H1 (cell line): Measurements from ENCODE around the gene ADAMTS13. TPM values are rescaled to one million over a fixed set of nuclear protein-coding genes. Genes with fewer than 3 reads are reported as not detected.

Source experiments
- polyA plus RNA-seq, 7 experiments: library from polyadenylated mRNA; depleted of rRNA in 3 of 7; stranded (reverse) in 5 of 7; unstranded in 2 of 7; fragments of >200 nt in 5 of 7; fragments of 200-250 nt in 2 of 7; gene quantifications; 1 replicate in 5 of 7; 2 replicates in 1 of 7; 4 replicates in 1 of 7; pipeline versions ENCODE4 v1.2.1 to v1.2.3, GENCODE V29; 2011 to 2013; ENCODE audit warnings: missing spikeins in 2 of 7, mixed read lengths in 2 of 7
- total RNA-seq: library from RNA; stranded (reverse); fragmentation: NEBNext Ultra II Directional; extraction: Animal tissue kit (Norgen Biotek cat#: 25700); gene quantifications from 2 replicates; pipeline ENCODE4 v1.2.1, GENCODE V29; 2021

ADAMTS13 gene
- total and polyA plus RNA-seq, 2 of the 8 experiments (the other 6 are each of a cell fraction or from before 2014, with no cell fraction given) = 4.4 to 5.8 TPM

Other genes starting within 250 kb of the ADAMTS13 start
- not detected in 2 replicates for gene OBP2B, start 213.1 kb upstream of the ADAMTS13 start, total RNA-seq
- not detected in 2 replicates for gene OBP2B, start 213.1 kb upstream of the ADAMTS13 start, polyA plus RNA-seq (2011; rRNA removed)
- not detected in 2 replicates for gene ABO, start 147.2 kb upstream of the ADAMTS13 start, total RNA-seq
- 0.03 and 0.19 TPM in 2 replicates for gene ABO, start 147.2 kb upstream of the ADAMTS13 start, polyA plus RNA-seq (2011; rRNA removed)
- gene SURF6, start 86.2 kb upstream of the ADAMTS13 start, total RNA-seq = 23.7 and 26.7 TPM in 2 replicates
- gene SURF6, start 86.2 kb upstream of the ADAMTS13 start, polyA plus RNA-seq (2011; rRNA removed) = 6.1 and 9.6 TPM in 2 replicates
- 56.4 and 61.8 TPM in 2 replicates for gene MED22, start 74.2 kb upstream of the ADAMTS13 start, total RNA-seq
- gene MED22, start 74.2 kb upstream of the ADAMTS13 start, polyA plus RNA-seq (2011; rRNA removed) = 68.4 and 105 TPM in 2 replicates
- gene RPL7A, start 74.1 kb upstream of the ADAMTS13 start, total RNA-seq = 2,578 and 2,633 TPM in 2 replicates
- gene RPL7A, start 74.1 kb upstream of the ADAMTS13 start, polyA plus RNA-seq (2011; rRNA removed) = 2,379 and 2,783 TPM in 2 replicates
- 39.6 and 43.1 TPM in 2 replicates for gene SURF1, start 65.9 kb upstream of the ADAMTS13 start, total RNA-seq
- 35.4 and 44.7 TPM in 2 replicates for gene SURF1, start 65.9 kb upstream of the ADAMTS13 start, polyA plus RNA-seq (2011; rRNA removed)
- gene SURF2, start 65.8 kb upstream of the ADAMTS13 start, total RNA-seq = 36.6 and 42.1 TPM in 2 replicates
- 37.7 and 54.4 TPM in 2 replicates for gene SURF2, start 65.8 kb upstream of the ADAMTS13 start, polyA plus RNA-seq (2011; rRNA removed)
- 167 and 182 TPM in 2 replicates for gene SURF4, start 46.3 kb upstream of the ADAMTS13 start, total RNA-seq
- gene SURF4, start 46.3 kb upstream of the ADAMTS13 start, polyA plus RNA-seq (2011; rRNA removed) = 176 and 201 TPM in 2 replicates
- not detected in 2 replicates for gene STKLD1, start 46.0 kb upstream of the ADAMTS13 start, total RNA-seq
- gene STKLD1, start 46.0 kb upstream of the ADAMTS13 start, polyA plus RNA-seq (2011; rRNA removed) = 0.26 and 0.55 TPM in 2 replicates
- gene REXO4, start 4.4 kb upstream of the ADAMTS13 start, total RNA-seq = 37.7 and 38.3 TPM in 2 replicates
- gene REXO4, start 4.4 kb upstream of the ADAMTS13 start, polyA plus RNA-seq (2011; rRNA removed) = 19.1 and 27.2 TPM in 2 replicates
- gene CACFD1, start 37.6 kb downstream of the ADAMTS13 start, total RNA-seq = 13.3 and 13.4 TPM in 2 replicates
- gene CACFD1, start 37.6 kb downstream of the ADAMTS13 start, polyA plus RNA-seq (2011; rRNA removed) = 15.5 and 23.6 TPM in 2 replicates
- gene SLC2A6, start 56.7 kb downstream of the ADAMTS13 start, total RNA-seq = 16.6 and 17.9 TPM in 2 replicates
- gene SLC2A6, start 56.7 kb downstream of the ADAMTS13 start, polyA plus RNA-seq (2011; rRNA removed) = 17.8 and 18.6 TPM in 2 replicates
- gene MYMK, start 102.6 kb downstream of the ADAMTS13 start, total RNA-seq = not detected in 2 replicates
- 0.30 TPM in 1 of 2 replicates, not detected in the other for gene MYMK, start 102.6 kb downstream of the ADAMTS13 start, polyA plus RNA-seq (2011; rRNA removed)
- 0.69 and 0.74 TPM in 2 replicates for gene ADAMTSL2, start 112.3 kb downstream of the ADAMTS13 start, total RNA-seq
- gene ADAMTSL2, start 112.3 kb downstream of the ADAMTS13 start, polyA plus RNA-seq (2011; rRNA removed) = 0.76 and 1.0 TPM in 2 replicates
- gene FAM163B, start 187.0 kb downstream of the ADAMTS13 start, total RNA-seq = 0.38 and 0.63 TPM in 2 replicates
- gene FAM163B, start 187.0 kb downstream of the ADAMTS13 start, polyA plus RNA-seq (2011; rRNA removed) = 1.0 and 2.6 TPM in 2 replicates
- 0.29 TPM in 1 of 2 replicates, not detected in the other for gene DBH, start 214.0 kb downstream of the ADAMTS13 start, total RNA-seq
- gene DBH, start 214.0 kb downstream of the ADAMTS13 start, polyA plus RNA-seq (2011; rRNA removed) = 0.18 and 0.24 TPM in 2 replicates